NOMO-1 (cell line): ENCODE measurements around the gene IGSF9.
"Not testable (repeated sequence)": the region's sequence is repeated elsewhere in the genome, so short reads cannot be mapped to it uniquely, and the experiment has no call there.

Experiments
- DNase-seq, 2 experiments: peaks; one replicate each; lab custom pipeline; 2025; ENCODE audit not compliant: unreplicated experiment in 2 of 2; lab: John Stamatoyannopoulos, UW

Gene IGSF9

DNA sequence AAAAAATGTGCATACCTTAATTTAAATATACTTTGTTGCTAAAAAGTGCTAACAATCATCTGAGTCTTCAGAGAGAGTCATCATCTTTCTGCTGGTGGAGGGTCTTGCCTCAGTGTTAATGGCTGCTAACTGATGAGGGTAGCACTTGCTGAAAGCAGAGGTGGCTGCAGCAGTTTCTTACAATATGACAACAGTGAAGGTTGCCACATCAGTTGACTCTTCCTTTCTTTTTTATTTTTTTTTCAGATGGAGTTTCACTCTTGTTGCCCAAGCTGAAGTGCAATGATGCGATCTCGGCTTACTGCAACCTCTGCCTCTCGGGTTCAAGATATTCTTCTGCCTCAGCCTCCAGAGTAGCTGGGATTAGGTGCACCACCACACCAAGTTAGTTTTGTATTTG lies 42.9 kb downstream of the IGSF9 start:
- DNase-seq = peak in 1 of 2 experiments; percentile 48

DNA sequence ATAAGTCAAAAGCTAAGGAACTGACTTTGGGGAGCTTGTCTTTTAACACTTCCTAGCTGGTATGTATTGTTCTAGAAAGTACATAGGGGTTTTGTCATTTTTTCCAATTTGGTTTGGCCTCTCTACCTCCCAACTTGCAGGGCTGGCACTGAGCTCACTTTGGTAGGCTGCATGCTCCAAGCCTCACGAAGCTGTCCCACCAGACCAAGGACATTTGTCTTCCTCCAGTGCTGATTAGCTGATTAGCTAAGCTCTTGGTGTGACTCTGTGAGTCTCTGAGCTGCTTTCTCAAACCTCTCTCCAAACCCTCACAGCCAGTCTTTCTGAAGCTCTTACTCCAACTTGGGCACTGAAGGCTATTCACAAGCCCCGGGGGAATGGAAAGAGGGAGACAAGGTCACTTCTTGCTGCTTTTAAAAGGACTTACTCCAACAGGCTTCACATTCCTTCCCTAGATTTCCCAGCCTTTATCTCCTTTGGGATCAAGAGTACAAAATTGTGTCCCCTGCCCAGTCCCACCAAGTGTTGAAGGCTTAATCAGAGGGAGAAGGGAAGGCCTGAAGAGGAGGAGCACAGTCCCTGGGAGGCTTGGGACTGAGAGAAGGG lies 44.6 kb downstream of the IGSF9 start:
- DNase-seq = no peak

DNA sequence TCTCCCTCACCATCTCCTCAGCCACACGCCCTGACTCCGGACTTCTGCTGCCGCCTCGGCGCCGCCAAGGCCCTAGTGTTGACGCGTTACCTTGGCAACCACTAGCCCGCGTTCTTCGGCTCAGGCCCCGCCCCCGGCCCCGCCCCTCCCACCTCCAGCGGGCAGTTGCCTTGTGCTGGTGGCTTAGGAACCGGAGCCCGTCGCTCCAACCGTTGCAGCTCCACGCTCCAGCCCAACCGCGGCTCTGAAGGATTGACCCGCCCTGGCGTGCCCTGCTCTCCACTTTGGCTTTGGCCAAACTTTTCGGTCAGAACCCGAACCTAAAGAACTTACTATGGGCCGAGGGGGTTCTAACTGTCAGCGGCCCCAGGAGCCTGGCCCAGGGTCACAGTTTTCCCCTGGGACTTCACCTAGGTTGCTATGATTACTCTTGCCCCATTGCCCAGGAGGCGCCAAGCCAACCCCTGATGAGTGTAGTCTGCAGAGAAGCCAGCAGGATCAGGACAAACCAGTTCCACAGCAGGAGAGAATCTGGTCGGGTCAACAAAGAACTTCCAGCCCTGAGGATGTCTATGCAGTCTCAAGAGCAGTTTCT lies 45.2 kb downstream of the IGSF9 start, which contains the start of gene CFAP45:
Gene CFAP45, minus strand, starts transcription at position 80 of the 595 bp plus-strand sequence. Its CDS starts 67 bp downstream, at position 13.
- peak; percentile 33 to 65 for DNase-seq

DNA sequence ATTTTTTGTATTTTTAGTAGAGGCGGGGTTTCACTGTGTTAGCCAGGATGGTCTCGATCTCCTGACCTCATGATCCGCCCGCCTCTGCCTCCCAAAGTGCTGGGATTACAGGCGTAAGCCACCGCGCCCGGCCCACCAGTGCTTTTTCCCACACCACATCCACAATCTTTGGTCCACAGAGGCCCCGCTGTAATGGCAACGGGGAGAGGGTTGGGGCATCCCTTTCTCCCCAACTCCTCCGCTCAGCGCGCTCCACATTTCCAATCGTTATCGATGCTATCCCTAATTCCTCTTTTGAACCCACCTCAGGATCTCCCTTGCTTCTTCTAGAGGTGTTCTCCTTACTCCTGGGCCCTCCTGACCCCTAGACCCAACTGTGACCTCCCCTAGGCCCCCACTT lies 45.8 kb downstream of the IGSF9 start:
- not testable (repeated sequence) for DNase-seq

DNA sequence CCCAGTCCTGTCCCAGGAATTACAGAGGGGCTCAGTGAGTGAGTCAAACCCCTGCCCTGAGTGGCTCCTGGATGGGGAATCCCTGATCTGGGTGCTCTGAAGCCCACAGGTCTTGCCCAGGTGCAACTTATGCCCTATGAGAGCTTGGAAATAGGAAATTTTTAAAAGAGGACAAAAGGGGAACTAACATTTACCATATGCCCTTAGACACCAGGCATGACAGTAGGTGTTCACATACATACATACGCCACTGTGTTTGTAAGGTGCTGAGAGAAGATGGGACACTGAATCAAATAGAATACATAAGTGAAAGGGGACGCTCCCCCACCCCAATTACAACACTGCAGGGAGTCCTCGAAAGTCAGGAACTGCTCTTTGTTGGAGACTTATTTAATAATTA lies 46.9 kb downstream of the IGSF9 start:
- peak in 1 of 2 experiments; percentile 31 for DNase-seq

DNA sequence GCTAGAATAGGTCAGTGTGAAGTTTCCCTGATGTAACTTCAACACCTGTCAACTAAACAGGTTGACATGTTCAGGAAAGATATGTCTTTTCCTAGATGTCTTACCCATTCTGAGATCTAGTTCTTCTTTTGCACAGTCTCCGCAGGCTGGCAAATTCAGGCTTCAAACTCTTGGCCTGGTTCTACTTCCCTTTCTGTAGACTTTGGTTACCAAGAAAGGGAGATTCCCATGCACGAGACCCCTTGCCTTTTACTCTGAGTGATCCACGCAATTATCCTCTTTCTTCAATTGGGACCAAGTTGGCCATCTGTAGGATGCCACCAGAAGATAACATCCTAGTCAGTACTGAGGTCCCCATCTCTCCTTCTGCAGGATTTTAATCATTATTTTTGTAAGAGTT lies 47.5 kb downstream of the IGSF9 start:
- DNase-seq = peak; percentile 26 to 41

DNA sequence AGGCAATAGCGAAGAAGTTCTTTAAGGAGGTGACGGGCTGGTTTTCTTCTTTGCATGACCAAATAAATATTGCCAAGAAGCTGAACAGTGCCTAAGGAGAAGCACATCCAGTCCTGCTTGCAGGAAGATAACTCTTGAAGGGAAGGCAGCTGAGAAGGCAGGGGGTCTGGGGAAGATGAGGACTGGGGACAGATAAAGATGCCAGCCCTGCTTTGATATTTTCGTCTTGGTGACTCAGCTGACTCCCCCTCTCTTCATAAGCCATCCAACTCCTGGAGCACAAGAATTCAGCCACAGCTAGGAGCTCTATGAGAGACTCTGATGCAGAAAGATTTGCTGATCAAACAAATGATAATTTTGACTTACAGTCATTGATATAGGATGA lies 48.9 kb downstream of the IGSF9 start:
- DNase-seq = no peak

DNA sequence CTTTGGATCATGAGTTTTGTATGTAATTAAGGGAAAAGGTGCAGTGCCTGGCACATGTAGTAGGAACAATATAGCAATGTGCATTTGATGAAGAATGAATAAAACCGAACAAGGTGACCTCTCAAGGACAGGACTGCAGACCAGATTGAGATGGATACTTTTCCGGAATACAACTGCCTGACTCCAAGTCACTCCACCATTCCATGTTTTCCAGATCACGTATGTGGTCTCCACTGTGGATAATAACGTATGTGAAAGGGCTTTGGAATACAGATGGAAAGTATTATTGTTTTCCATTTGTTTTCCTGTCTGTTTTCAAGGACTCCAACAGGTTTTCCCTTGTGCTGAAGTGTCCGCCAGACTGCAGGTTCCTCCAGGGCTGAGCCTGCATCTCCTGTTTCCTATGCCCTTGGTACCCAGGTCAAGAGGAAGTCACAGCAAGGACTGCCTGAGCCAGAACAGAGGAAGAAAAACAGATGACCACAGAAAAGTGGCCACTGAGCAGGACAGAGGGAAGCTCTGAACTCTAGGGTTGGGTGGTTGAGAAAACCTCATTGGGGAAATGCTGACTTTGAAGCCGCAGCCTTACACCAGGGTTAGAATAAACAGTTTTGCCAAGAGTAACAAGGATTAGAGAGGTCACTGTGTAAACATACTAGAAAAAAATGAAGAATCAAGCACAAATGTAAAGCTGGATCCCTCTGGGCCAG lies 49.4 kb downstream of the IGSF9 start:
- DNase-seq = no peak

DNA sequence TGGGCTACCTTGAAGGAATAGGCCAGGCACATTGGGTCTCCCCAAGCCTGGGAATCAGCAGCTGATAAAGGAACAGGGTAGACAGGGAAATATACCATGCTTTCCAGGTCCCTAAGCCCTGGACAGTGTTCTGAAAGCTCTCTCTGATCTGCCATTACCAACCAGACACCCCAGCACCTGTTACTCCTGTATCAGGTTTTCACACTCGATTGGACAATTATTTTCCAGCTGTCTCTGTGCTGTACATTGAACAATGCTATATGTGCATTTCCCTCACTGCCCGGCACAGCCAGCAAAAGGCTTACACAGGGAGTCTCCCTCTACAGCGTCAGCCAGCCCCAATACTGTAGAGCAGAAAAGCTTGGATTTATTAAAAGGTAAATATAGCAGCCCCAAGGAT lies 50.1 kb downstream of the IGSF9 start:
- DNase-seq = no peak

DNA sequence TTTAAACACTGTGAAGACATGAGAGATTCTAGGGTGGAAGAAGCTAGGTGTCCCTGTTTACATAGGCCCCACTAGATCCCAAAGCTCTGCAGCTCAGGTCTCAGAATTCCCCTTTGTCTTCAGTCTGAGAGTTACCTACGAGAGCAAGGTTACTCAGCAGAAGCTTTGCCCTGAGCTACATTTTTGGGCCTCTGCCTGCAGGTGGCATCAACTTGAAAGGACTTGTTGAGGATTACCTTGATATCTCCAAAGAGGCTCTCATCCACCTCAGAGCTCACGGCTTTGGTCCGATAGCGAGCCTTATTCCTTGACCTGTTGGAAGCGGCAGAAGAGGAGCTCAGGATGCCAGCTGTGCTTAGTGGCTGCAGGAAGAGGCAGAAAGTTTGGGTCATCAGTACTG lies 52.5 kb downstream of the IGSF9 start:
- no peak for DNase-seq

DNA sequence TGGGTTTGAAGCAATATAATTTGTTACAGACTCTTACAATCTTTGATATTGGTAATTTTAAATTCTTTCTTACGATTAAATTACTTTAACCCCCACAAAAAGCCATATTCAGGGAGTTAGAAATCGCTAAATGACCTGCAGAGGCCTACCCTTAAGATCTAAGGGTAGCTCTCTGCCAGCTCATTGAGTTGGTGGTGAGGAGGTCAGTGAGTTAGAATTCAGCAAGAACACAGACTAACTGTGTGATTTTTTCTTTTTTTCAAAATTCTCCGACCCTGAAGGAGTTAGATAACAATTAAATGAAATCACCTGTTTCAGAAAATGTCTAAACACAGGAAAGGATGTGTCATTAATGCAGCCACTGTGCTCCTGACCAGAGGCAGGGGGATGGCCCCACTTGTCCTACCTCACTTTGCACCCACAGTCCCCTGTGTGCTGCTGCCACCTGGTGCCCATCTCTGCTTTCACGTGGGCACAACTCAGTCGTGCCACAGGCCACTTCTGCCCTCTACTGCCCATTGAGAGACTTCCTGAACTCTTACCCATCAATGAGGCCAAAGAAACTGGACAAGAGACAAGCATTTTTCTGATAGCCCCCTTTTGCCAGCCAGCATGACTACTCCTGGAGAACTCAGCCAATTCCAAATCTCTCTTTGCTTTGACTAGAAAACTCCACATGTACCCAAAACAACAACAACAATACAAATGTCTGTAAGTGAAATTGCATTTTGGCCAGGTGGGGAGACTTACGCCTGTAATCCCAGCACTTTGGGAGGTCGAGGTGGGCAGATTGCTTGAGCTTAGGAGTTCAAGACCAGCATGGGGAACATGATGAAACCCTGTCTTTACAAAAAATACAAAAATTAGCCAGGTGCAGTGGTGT lies 53.9 kb downstream of the IGSF9 start:
- DNase-seq = peak; percentile 69 to 86

DNA sequence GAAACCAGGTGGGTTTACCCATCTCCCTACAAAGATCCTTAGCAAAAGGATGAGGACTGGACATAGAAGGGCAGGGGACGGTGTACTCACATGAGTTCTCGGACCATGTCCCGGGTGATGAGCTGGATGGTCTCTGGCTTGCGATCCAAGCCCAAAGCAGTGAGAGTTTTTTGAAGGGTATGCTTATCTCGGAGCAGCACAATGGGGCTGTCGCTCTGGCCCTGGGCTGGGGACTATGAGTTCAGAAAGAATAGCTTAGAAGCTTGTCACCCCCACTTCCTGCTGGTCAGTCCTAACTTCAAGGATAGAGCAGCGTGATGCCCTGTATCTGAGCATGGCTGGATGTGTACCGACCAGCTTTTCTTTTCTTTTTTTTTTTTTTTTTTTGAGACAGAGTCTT lies 55.0 kb downstream of the IGSF9 start:
- no peak for DNase-seq

DNA sequence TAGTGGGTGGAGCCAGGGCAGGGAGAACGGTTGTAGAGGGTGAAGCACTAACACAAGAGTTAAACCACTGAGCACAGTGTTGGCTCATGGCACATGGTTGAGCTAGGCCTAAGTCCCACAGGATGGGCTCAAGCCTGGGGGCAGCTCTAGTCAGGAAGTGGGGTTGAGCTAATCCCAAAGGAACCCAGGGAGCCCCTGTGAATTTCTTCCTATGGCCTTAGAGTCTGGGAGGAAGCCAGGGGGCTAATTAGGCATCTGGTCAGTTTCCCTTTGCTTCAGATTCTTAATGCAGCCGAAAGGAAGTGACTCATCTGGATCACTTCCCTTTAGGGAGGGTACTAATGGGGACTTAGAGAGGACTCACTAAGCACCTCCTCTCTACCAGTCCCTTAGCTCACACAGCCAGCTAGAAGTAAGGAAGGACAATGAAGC lies 55.6 kb downstream of the IGSF9 start:
- peak; percentile 79 to 94 for DNase-seq

DNA sequence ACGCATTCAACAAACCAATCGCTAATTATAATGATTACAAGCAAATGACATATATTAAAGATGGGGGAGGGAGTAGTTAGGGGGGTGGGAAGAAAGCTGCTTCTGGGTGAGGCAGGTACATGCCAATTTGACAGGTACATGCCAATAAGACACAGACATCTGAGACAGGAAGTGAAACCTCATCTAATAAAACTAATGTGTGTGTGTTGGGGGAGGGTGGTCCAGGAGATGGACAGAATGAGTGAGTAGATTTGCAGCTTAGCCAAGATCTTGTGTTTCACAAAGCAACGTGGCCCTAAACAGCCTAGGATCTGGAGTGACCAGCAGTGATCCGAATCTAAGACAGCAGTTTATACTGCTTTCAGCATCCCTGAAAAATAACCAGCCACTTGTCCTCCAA lies 56.2 kb downstream of the IGSF9 start:
- peak; percentile 42 to 52 for DNase-seq

DNA sequence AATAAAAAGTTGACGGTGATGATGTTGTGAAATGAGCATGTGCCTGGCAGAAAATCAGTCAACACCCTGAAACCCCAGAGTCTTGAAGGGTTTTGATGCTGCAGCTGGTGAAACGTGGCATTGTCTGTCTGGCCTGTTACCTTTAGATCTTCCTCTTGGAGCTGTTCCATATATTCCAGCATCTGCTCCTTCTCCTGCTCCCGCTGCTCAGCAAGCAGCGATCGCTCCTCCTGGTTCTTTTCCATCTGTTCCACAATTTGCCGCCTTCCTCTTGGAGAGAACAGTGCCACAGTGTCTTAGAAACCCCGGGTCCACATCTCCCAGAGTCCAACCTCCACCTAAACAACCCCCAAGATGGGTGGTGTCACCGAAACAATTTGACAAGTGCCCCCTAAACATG lies 61.1 kb downstream of the IGSF9 start:
- DNase-seq = no peak

DNA sequence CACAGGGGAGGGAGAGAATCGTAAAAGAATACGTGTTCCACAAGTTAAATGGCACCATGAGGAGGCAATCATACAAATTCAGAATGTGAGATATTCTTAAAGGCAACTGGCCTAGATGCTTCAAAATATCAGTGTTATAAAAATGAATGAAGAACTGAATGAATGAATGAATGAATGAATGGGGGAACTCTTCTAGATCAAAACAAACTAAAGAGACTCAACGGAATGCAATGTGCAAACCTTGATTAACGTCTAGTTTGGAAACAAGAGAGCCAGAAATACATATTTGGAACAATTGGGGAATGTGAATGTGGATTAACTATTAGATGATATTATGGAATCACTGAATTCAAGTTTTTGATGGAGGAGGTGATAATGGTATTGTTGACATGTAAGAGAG lies 62.3 kb downstream of the IGSF9 start:
- DNase-seq = no peak

DNA sequence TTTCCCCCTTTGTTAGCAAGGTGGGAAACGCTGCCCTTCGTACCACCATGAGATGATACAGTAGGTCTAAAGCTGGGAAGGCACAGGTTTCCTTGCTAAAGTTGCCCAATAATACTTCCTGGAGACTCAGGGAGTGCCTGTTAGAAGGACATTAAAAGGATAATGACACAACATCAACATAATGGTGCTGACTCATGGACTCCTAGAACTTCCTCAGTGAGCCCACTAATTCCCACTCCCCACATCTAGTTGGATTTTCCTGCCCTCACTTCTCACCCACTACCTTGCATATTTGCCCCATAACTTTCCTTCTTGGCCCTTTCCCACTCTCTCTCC lies 62.9 kb downstream of the IGSF9 start:
- DNase-seq = no peak

DNA sequence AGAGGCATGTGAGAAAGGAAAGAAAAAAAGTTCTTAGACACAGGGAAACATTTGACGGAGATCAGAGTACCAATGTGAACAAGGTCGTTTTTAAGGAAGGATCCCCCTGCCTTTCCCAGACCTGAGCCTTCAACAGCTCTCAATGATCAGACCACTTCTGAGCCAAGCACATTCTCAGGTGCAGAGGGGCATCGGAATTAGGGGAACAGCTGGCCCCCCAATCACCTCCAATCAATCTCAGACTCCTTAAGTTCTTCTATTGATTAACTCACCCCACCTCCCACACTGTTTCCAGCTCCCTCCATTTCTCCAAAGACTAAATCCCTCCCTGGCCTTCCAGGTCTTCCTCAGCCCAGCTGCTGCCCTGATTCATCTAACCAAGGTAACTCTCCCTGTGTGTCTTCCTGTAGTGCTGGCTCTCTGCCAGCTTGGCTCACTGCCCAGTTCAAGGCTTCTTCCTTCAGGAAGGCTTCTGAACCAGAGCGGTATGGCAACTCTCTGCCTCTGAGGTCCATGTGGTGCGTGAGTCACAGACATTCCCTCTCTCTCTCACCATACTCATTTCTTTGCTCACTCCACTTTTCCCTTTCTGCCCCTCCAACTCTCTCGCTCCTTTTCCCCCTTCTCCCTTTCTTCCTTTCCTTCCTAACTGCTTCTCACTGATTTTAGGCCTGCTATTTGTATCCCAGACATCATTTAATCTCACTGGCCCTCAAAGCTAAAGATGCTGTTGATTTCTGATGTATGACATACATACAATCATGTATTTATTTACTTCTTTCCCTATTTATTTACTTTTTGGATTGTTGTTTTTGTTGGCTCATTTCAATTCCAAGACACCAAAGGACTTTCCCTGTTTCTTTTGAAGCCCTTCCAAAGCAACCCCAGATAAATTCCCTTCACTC lies 63.5 kb downstream of the IGSF9 start:
- DNase-seq = no peak

DNA sequence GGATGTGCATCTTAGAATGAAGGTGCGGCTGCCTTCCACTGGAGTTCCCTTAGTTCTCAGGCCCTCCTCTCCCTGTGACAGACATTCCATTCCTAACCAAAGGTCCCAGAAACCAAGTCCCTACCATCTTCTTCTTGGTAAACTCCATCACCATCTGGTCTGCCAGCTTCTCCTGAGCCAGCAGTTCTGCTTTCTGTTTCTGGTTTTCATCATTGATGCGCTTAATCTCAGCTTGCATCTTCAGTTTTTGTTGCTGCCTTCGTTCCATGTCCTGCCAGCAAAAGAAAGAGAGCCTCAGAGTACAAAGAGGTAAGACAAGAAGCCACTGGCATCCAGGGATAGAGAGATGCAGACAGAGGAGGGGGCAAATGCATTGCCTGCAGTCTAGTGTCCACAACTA lies 65.0 kb downstream of the IGSF9 start:
- DNase-seq = peak; percentile 44

DNA sequence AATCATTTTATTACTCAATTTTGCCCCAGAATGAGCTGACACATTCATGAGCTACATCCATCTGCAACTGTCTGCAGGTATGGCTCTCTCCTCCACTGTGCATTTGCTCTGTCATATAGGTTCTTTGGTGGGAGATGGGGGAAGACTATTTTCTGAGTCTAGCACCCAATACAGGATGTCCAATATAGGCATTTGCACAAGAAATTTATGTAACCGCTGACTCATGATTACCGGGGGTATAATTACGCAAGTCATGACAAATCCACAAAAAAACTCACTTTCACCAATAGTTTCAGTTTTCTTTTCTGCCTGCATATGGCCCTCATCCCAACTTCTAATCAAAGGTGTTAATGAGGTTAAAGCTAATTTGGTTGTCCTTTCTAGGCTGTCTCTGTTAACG lies 65.4 kb downstream of the IGSF9 start:
- peak; percentile 85 to 89 for DNase-seq
